NCI-H1930 (cell line): Measurements from ENCODE around the gene RLBP1.

Experiments
- DNase-seq, 2 experiments: peaks; one replicate each; lab custom pipeline; 2025; lab: John Stamatoyannopoulos, UW

RLBP1 gene

GRCh38 chr15:89178307-89178977, 42.9 kb downstream of the RLBP1 start:
- DNase-seq, result no peak

GRCh38 chr15:89177633-89178306, 43.6 kb downstream of the RLBP1 start:
- peak in 1 of 2 experiments; percentile 15 for DNase-seq

GRCh38 chr15:89177116-89177515, 44.3 kb downstream of the RLBP1 start:
- DNase-seq, result no peak

GRCh38 chr15:89175617-89176191, 45.7 kb downstream of the RLBP1 start:
- DNase-seq, result no peak

- DNase-seq, result no peak
Measured at GRCh38 chr15:89174476-89174875, 46.9 kb downstream of the RLBP1 start.

- DNase-seq, result no peak
Measured at GRCh38 chr15:89172921-89173320, 48.5 kb downstream of the RLBP1 start.

- DNase-seq, result peak in 1 of 2 experiments; percentile 1
Measured at GRCh38 chr15:89171136-89172072, 50.0 kb downstream of the RLBP1 start.

GRCh38 chr15:89170364-89170763, 51.0 kb downstream of the RLBP1 start:
- DNase-seq, result no peak

- DNase-seq, result no peak
Measured at GRCh38 chr15:89168316-89168833, 53.0 kb downstream of the RLBP1 start.

- no peak for DNase-seq
Measured at GRCh38 chr15:89167267-89168176, 53.9 kb downstream of the RLBP1 start.

GRCh38 chr15:89165677-89166076, 55.7 kb downstream of the RLBP1 start:
- DNase-seq, result no peak

- no peak for DNase-seq
Measured at GRCh38 chr15:89164712-89165211, 56.6 kb downstream of the RLBP1 start.

- no peak for DNase-seq
Measured at GRCh38 chr15:89163271-89164055, 57.9 kb downstream of the RLBP1 start.

- DNase-seq, result no peak
Measured at GRCh38 chr15:89161666-89162065, 59.7 kb downstream of the RLBP1 start.
